Stimulated activated CD8-positive, alpha-beta memory T cell treated with anti-CD3 and anti-CD28 coated beads, Interleukin-4, amount 100 ng/mL, for 48 hours (primary cell): ENCODE measurements around the gene SLC25A11.
"Not testable (repeated sequence)": the region's sequence is repeated elsewhere in the genome, so short reads cannot be mapped to it uniquely, and the experiment has no call there.

Experiments
- DNase-seq: peaks from one replicate; pipeline ENCODE4 v3.0.0-alpha.2; 2020

The SLC25A11 gene

GRCh38 chr17:4945176-4945943, 5.5 kb upstream of the SLC25A11 start:
- peak; percentile 92 for DNase-seq

GRCh38 chr17:4944554-4945175, 4.8 kb upstream of the SLC25A11 start:
- peak; percentile 65 for DNase-seq

- peak; percentile 70 for DNase-seq
These were observed 4.3 kb upstream of the SLC25A11 start for GRCh38 chr17:4944163-4944553.

- no peak for DNase-seq
These were observed 3.1 kb upstream of the SLC25A11 start for GRCh38 chr17:4942760-4943508.

GRCh38 chr17:4941319-4941610, 1.4 kb upstream of the SLC25A11 start:
- DNase-seq = no peak

- DNase-seq = peak; percentile 65
These were observed 891 bp upstream of the SLC25A11 start for GRCh38 chr17:4940555-4941318.

- no peak for DNase-seq
These were observed 375 bp downstream of the SLC25A11 start for GRCh38 chr17:4939546-4939795.

- no peak for DNase-seq
These were observed 929 bp downstream of the SLC25A11 start for GRCh38 chr17:4938688-4939545.

GRCh38 chr17:4938069-4938491, 1.8 kb downstream of the SLC25A11 start:
- DNase-seq = no peak

- no peak for DNase-seq
These were observed 2.3 kb downstream of the SLC25A11 start for GRCh38 chr17:4937553-4937952.

- no peak for DNase-seq
These were observed 3.4 kb downstream of the SLC25A11 start for GRCh38 chr17:4936436-4936835.

GRCh38 chr17:4935650-4936049, 4.2 kb downstream of the SLC25A11 start:
- no peak for DNase-seq

GRCh38 chr17:4934173-4934979, 5.5 kb downstream of the SLC25A11 start:
- DNase-seq = no peak

- no peak for DNase-seq
These were observed 6.2 kb downstream of the SLC25A11 start for GRCh38 chr17:4933646-4934045.

- DNase-seq = no peak
These were observed 7.1 kb downstream of the SLC25A11 start for GRCh38 chr17:4932756-4933155.

GRCh38 chr17:4931963-4932362, 7.9 kb downstream of the SLC25A11 start, which contains the start of gene GP1BA:
GP1BA (plus strand) TSS chr17:4932277; CDS start chr17:4932605, 328 bp downstream.
- DNase-seq = no peak

GRCh38 chr17:4928881-4929280, 11.0 kb downstream of the SLC25A11 start:
- DNase-seq = no peak

GRCh38 chr17:4926577-4927335, 13.1 kb downstream of the SLC25A11 start:
- not testable (repeated sequence) for DNase-seq

GRCh38 chr17:4921320-4921719, 18.5 kb downstream of the SLC25A11 start:
- no peak for DNase-seq

GRCh38 chr17:4920351-4921048, 19.3 kb downstream of the SLC25A11 start:
- DNase-seq = no peak
